ENCODE data around the gene ERICH4. TPM values are rescaled to one million over a fixed set of nuclear protein-coding genes. Genes with fewer than 3 reads are reported as not detected.
A peak's percentile ranks its signal among the peaks of the same experiment; 100 is the strongest.

The ERICH4 gene
- total and polyA plus RNA-seq, 3 donors from 2014 or later = 0.61 to 1.8 TPM; not detected in 1

GRCh38 chr19:41427647-41428480, 15.1 kb upstream of the ERICH4 start:
- H3K4me1 ChIP-seq = peaks cover 14% of the 10 kb centered on the region
- peak overlapping the region; percentile 13 to 69 for H3K27ac ChIP-seq
- WGBS, 2 donors = 46 to 55% methylated on average over 23 of the region's 23 CpGs

GRCh38 chr19:41428481-41428859, 14.5 kb upstream of the ERICH4 start:
- Histone ChIP-seq H3K27ac (no peak overlapping the region), H3K9me3 (no peaks in the 10 kb centered on the region), H3K4me1 (peaks cover 14% of the 10 kb centered on the region), H3K27me3 (no peaks in the 10 kb centered on the region), H3K4me3 (no peak overlapping the region), H3K36me3 (ENCODE audit: low read depth, missing control alignments) (no peaks in the 10 kb centered on the region)
- no peak for TF ChIP-seq CTCF (IDR thresholded peaks at IDR 0.05)
- no peak for TF ChIP-seq POLR2A (IDR thresholded peaks at IDR 0.05)
- intact Hi-C loops (cut with DNase I; ENCODE audit: low total_unique reads) = no loop called here
- DNase-seq = no peak
- 88 to 90% methylated on average over 1 of the region's 1 CpG for WGBS, 2 donors

More at GRCh38 chr19:41427647-41428480, 15.1 kb upstream of the ERICH4 start:
- intact Hi-C loops (cut with DNase I; ENCODE audit: low total_unique reads) = no loop called here
- no peak for TF ChIP-seq CTCF (IDR thresholded peaks at IDR 0.05)
- no peak for TF ChIP-seq POLR2A (IDR thresholded peaks at IDR 0.05)
- Histone ChIP-seq H3K4me3 (no peak overlapping the region), H3K27me3 (no peaks in the 10 kb centered on the region), H3K9me3 (no peaks in the 10 kb centered on the region), H3K36me3 (ENCODE audit: low read depth, missing control alignments) (no peaks in the 10 kb centered on the region)
- no peak for DNase-seq

- Histone ChIP-seq H3K27ac (no peak overlapping the region), H3K4me1 (peaks cover 14% of the 10 kb centered on the region), H3K4me3 (no peak overlapping the region), H3K36me3 (ENCODE audit: low read depth, missing control alignments) (no peaks in the 10 kb centered on the region), H3K9me3 (no peaks in the 10 kb centered on the region), H3K27me3 (no peaks in the 10 kb centered on the region)
- intact Hi-C loops (cut with DNase I; ENCODE audit: low total_unique reads) = no loop called here
- TF ChIP-seq POLR2A (IDR thresholded peaks at IDR 0.05) (no peak), CTCF (IDR thresholded peaks at IDR 0.05) (no peak)
- 90 to 100% methylated on average over 1 to 6 of the region's 6 CpGs for WGBS, 2 donors
- no peak for DNase-seq
Observed at GRCh38 chr19:41430922-41431321, 12.0 kb upstream of the ERICH4 start.

- H3K36me3 ChIP-seq (ENCODE audit: low read depth, missing control alignments) = no peaks in the 10 kb centered on the region
- H3K4me3 ChIP-seq = no peak overlapping the region
- H3K4me1 ChIP-seq = peaks cover 14% of the 10 kb centered on the region
- no peak for TF ChIP-seq POLR2A (IDR thresholded peaks at IDR 0.05)
- TF ChIP-seq CTCF (IDR thresholded peaks at IDR 0.05) = peak in 1 of 3 experiments; percentile 21
- H3K9me3 ChIP-seq = no peaks in the 10 kb centered on the region
- H3K27me3 ChIP-seq = no peaks in the 10 kb centered on the region
- WGBS, 2 donors = 63 to 72% methylated on average over 23 of the region's 23 CpGs
- intact Hi-C loops (cut with DNase I; ENCODE audit: low total_unique reads) = no loop called here
- H3K27ac ChIP-seq = no peak overlapping the region
- peak; percentile 42 for DNase-seq
Observed at GRCh38 chr19:41431426-41432386, 11.2 kb upstream of the ERICH4 start.
